G401.6 (cell line): ENCODE results near the gene EFNA5.
"Not testable (repeated sequence)": the region's sequence is repeated elsewhere in the genome, so short reads cannot be mapped to it uniquely, and the experiment has no call there.

ENCODE experiments used
- FAIRE-seq: peaks from 2 replicates; lab custom pipeline; 2012; peaks lifted over from hg19 to GRCh38; lab: Jason Lieb, UNC

The EFNA5 gene

DNA sequence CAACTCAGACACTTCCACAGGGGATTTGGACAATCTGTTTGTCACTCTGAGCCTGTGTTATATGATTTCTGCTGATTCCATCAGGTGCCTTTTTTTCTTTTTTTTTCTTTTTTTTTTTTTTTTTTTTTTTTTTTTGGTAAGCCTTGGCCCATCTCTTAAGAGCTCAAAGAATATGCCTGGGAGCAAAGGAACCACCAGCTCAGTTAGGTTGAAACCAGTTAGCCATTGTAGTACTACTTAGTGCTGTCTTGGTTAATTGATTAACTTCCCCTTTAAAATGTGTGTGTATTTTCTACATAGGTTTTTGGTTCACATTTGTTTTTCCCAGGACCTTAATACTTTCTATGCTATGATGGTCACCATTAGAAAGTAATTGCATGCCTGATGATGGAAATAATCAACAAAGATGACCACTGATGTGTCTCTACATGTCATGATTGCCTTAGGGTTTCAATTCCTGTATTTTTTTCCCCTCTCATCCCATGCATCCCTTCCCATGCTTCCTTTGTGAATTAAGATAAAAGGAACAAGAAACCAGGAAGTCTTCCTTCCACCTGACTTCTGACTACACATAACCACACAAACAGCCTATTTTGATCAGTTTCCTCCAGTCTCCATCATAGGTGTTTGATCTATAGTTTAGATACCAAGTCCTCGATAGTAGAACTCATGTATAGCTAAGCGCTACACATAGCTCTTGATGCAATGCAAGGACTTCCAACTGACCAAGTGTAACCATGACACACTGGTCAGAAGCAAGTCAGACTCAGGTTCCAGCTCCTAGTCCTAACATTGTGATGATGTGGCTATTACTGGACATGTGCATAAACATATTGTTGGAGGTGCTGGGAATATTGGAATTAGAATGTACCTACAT is 306.1 kb downstream of the EFNA5 start:
- no peak for FAIRE-seq

DNA sequence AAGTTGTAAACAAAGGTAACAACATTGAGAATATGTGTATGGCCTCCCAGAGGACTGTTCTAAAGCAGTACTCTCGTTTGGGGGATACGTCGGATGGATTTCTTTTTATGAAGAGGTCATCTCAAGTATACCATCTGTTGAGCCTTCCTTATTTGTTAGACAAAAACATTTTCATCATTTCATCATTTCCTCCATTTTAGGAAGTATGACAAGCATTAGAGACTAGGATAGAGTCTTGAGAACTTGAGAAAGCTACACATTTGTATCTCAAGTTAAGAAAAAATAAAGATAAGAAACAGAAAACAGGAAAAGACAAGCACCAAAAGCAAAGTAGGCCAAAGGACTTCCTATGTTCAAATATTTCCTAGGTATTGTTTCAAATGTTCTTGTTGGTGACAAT is 307.0 kb downstream of the EFNA5 start:
- FAIRE-seq = no peak

DNA sequence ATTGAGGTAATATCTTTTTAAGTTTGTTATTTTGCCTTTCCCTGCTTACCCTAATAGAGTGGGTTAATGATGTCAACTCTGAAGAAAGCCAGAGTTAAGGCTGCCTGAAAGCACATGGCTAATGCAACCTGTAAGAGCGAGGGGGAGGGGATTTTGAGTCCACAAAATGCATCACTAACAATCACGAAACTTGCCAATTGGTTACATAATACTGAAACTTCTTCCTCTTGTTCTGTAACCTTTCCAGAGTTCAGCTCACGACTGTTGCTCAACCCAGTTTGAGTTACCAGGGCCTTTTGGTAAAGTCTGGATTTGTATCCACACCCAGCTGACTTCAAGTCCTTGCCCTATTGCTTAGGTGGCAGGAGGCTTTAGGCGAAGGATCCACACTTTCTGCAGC is 308.8 kb downstream of the EFNA5 start:
- no peak for FAIRE-seq

DNA sequence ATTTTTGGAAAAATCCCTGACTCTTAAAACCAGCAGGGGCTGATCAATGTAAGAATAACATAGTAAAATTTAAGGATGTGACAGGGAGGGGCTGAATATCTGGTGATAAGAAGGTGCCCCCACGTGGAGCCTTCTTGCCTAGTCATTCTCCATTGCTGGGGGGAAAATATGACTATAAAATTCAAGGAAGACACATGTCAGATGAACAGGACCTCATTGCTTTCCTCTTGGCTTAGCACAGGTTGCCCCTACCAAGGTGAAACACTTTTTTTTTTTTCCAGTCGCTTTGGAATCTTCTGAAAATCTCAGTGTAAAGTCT is 310.9 kb downstream of the EFNA5 start:
- no peak for FAIRE-seq

DNA sequence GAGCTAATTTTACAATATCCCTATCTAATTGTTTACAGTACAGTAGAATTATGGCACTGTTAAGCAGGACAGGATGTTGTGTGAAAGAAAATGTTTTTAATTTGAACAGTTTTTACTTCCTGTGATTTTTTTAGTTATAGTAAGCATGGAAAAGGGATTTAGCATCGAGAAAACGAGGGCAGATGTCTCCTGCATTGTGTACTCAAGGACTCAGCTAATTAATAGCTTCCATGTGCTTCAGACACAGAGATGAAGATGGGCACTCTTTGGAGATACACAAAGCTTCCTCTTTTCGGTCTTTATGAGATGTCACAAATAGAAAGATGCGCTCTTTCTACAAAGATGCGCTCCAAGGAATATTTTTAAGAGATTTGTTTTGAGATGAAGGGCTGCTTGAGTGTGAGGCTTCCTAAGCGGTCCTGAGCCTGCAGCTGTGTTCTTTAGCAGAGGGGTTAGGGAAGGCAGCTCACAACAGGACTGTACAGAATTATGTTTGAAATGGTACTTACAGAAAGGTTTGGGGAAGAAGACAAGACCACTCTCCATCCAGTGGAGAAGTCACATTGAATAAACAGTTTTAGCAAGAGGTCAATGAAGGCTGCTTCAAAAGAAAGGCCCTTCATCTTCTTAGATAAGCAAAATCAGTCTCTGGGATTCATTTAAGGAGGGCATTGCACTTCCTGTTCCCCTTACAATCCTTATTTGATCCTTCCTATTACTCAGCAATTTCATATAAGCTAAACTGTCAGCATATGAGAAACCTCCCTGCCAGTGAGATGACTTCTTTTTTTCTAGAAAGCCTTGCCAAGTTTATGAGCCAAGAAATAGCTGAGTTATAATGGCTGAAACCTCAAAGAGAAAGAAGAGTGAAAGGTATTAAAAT is 311.5 kb downstream of the EFNA5 start:
- no peak for FAIRE-seq

DNA sequence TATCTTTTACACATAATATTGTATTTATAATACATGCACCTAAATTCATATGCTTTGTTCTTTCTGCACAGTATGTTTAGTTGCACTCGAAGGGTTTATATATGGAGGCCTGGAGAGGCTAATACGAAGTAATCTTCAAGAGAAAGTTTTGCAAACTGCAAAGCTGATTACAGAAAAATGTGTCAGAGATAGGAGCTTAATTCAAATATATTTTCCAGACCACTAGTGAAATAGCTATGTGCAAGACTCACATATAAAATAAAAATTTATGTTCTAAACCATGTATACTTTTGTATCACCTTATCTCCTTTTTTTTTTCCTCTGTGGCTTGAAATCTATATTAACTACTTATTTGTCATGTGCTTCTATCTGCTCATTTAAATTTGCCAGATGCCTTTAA is 313.8 kb downstream of the EFNA5 start:
- FAIRE-seq = no peak

DNA sequence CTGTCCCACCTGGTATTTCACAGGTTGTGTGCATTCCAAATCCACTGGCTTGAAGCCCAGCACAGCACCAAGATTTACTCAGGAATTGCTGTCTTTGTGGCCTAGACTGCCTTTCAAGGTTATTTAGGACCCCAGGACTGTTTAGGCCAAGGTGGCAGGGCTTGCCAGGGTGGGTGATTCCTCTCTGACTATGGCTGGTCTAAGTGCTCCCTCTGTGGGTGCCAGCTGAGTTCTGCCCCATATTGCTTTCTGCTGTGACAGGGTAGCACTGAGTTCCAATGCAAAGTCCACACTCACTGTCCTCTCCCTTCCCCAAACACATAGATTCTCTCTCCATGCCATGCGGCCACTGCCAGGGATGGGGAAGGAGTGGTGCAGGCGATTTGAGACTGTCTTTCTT is 318.2 kb downstream of the EFNA5 start:
- no peak for FAIRE-seq

DNA sequence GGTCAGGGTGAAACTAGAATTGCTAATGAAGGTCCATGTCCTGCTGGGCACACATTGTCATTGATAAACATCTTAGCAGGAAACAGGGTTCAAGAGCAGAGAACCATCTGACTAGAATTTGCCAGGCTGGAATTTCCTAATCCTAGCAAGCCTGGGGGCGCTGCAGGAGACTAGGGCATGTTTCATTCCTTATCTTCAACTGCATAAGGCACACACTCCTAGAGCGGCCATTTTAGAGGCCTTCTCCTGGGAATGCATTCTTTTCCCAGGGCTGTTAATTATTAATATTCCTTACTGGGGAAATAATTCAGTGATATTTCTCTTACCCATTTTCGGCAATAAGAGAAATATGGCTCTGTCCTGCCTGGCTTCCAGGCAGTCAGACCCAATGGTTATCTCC is 324.2 kb downstream of the EFNA5 start:
- not testable (repeated sequence) for FAIRE-seq

DNA sequence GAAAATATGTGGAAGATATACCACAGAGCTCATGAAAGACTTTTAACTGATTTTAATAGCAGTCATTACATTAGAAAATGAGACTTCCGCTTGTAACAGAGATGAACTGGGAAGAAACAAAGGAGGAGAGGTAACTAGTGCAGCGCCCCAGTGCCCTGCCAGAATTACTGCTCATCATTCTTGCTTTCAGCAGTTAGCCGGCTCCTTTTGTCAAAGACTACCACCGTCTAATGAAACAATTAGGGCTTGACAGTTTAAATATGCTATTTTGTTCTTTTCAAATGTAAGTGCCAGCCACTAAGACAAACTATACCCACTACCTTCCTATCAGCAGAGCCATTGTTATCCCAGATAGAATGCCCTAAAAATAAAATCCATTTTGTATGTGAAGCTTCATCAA is 328.4 kb downstream of the EFNA5 start:
- FAIRE-seq = no peak

DNA sequence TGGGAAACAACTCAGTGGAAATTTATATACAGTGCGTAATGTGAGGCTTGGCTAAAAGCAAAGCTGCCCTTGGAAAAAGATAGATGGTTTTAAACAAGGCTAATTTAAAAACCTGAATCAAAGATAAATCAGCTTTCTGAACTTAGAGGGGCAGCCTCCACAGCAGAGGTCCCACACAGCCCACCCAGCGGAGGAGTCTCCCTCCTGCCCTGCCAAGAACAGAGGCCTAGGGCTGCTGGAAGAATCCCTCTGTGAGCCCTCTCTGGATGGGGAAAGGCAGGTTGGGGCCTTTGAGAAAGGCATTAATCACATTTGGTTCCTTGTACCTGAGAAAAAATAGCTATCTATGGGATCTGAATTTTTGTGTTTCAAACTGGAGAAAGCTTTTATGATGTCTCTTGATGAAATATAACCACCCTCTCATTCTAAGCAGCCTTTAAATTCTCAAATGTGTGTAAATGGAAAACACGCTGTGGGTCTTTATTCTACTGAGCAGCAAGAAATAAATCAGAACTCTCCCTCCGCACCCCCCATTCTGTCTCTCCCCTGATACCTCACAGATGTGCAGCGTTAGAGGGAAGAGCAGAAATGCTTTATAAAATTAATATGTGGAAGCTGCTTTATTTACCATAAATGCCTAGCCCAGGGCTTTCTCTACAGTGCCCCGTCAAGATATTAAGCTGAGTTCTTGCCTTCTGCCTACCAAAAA is 329.2 kb downstream of the EFNA5 start:
- FAIRE-seq = no peak

DNA sequence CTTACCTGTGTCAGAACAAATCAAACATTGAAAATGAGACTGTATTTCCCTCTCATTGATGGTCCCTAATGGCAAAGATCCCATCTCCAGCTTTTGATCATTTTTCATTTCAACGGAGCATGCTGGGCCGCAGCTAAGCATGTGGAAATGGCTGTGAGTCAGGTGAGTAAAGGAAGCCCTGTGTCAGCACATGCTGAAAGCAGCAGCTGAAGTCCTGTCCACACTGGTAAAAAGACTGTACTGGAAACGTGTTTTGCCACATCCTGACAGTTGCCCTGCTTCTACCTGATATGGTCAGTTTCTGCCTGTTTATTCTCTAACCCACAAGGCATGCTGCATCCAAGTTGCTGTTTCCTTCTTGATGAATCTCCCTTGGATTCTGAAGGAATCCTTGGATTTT is 330.1 kb downstream of the EFNA5 start:
- FAIRE-seq = no peak

DNA sequence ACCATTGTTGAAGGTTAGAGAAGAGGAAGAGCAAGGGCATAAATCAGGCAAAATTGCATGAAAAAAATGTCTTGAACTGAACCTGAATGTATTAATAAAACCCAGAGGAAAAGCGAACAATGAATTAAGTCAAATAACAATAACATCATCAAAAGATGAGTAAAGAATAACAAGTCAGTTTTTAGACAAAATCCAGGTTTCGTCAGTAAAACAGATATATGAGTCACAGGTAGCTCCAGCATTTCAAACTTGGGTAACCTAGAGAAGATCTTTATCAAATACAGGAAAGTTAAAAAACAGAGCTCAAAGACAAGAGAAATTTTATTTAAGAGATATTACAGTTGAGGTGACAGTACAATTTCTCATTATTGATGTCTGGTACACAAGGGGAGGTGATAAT is 332.4 kb downstream of the EFNA5 start:
- FAIRE-seq = no peak

DNA sequence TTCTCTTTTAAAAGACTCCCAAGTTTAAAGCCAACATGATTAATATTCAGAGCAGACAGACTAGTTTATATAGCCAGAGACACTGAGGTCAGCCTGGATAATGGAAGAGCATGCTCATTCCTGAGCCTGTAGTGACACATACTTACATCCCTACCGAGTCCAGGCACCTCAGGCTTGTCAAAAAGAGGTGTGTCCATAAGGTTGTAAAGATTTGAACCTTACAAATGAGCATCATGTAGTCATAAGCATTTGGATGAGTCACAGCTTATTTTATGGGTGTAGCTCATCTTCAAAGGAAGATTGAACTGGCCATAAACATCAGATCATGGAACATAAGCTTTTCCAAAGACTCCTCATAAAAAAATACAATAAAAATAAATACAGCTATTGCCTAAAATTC is 333.5 kb downstream of the EFNA5 start:
- FAIRE-seq = no peak

DNA sequence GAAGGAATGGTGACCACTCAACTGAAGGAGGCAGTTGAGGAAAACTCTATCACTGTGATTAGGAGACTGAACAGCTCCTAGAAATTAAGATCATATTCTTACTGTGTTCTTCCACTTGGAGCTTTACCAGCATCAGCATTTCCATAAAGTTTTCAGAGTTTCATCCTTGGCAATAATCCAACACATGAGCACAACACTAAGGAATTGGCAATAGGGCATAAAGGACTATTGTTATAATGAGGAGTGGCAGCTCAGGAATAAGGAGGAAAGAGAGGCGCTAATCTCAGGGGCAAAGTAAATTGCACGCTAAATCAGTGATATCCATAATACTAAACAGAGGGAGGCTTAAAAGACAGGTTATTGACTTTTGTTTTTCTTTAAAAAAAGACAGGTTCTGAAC is 338.9 kb downstream of the EFNA5 start:
- no peak for FAIRE-seq

DNA sequence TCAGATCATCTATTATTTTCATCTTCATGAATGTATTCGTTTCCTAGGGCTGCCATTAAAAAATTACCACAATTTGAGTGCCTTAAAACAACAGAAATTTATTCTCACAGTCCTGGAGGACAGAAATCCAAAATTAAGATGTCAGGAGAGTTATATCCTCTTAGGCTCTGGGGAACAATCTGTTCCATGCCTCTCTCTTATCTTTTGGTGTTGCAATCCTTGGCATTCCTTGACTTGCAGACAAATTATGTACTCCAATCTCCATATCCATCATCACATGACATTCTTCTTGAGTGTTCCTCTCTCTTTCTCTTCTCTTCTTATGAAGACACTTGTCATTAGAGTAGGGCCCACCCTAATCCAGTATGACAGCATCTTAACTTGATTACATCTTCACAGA is 339.4 kb downstream of the EFNA5 start:
- FAIRE-seq = no peak

DNA sequence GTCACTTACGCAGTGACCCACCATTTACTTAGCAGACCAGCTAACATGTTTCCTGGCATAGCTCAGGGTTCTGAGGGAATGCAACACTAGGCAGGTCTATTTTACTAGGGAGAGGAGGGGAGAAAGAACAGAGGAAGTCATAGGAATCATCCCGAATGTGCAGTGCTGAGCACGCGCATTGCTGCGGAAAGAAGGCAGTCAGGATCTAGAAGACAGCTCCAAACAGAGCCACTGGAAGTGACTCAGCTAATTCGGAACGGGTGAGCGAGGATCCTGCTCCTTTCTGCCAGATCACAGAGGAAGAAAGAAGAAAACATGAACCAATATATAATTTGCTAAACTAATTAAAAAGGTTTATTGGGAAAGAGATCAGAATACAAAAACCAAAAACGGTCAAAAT is 339.8 kb downstream of the EFNA5 start:
- no peak for FAIRE-seq

DNA sequence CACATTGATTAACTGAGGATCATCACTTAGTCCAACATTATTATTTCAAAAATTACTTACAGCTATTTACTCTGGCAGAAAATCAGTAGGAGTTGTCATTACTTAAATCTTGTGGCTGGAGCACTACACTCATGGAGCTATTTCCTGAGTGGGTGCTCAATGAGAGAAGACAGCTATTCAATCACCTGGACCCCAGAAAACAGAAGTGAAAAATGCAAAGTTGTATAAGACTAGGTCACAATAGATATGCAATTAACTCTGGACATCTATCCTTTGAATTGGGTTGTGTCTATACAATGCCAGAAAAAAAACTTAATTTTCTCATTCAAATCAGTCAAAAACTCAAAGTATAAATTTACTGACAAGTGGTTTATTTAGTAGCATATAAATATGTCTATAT is 340.9 kb downstream of the EFNA5 start:
- FAIRE-seq = no peak
